MM.1S (cell line): ENCODE measurements around the gene LSM7.
A peak's percentile ranks its signal among the peaks of the same experiment; 100 is the strongest.

Experiments
- DNase-seq: peaks from one replicate; pipeline ENCODE4 v3.0.0-alpha.2; 2015
- H2AFZ ChIP-seq: fragments of 300-600 bp; sonication (generic); 2 replicates; pipeline ENCODE4 v1.6.0; 2016; ENCODE audit warnings: antibody characterized with exemption, low read length
- H3F3A ChIP-seq: fragments of 300-600 bp; sonication (generic); 2 replicates; pipeline ENCODE4 v1.6.1; 2016; ENCODE audit warnings: mild to moderate bottlenecking, antibody characterized with exemption, low read length, moderate library complexity, mixed read lengths; ENCODE audit not compliant: insufficient read depth
- H3K27ac ChIP-seq: fragments of 300-600 bp; sonication (generic); 2 replicates; pipeline ENCODE4 v1.5.1; 2016; ENCODE audit warnings: mild to moderate bottlenecking, low read length
- H3K27me3 ChIP-seq: fragments of 300-600 bp; sonication (generic); replicated peaks from 2 replicates; pipeline ENCODE4 v1.6.0; 2016; ENCODE audit warnings: low read length; ENCODE audit not compliant: insufficient read depth
- H3K36me3 ChIP-seq: fragments of 300-600 bp; sonication (generic); replicated peaks from 2 replicates; pipeline ENCODE4 v1.6.1; 2016; ENCODE audit warnings: mild to moderate bottlenecking, low read length, mixed read lengths; ENCODE audit not compliant: insufficient read depth
- H3K4me1 ChIP-seq: fragments of 300-600 bp; sonication (generic); 2 replicates; pipeline ENCODE4 v1.6.1; 2016; ENCODE audit warnings: low read length, mixed read lengths
- H3K4me2 ChIP-seq: fragments of 300-600 bp; sonication (generic); 2 replicates; pipeline ENCODE4 v1.6.0; 2016; ENCODE audit warnings: low read depth, low read length
- H3K4me3 ChIP-seq: fragments of 300-600 bp; sonication (generic); 2 replicates; pipeline ENCODE4 v1.5.1; 2016; ENCODE audit warnings: low read length, mixed read lengths
- H3K79me2 ChIP-seq: fragments of 300-600 bp; sonication (generic); 2 replicates; pipeline ENCODE4 v1.6.1; 2016; ENCODE audit warnings: mixed run types, low read length, mixed read lengths
- H3K9ac ChIP-seq: fragments of 300-600 bp; sonication (generic); 2 replicates; pipeline ENCODE4 v1.6.1; 2016; ENCODE audit warnings: low read length, mixed read lengths
- H3K9me2 ChIP-seq: fragments of 300-600 bp; sonication (generic); replicated peaks from 2 replicates; pipeline ENCODE4 v1.6.1; 2016; ENCODE audit warnings: mild to moderate bottlenecking, low read length, mixed read lengths; ENCODE audit not compliant: insufficient read depth
- H3K9me3 ChIP-seq: fragments of 300-600 bp; sonication (generic); replicated peaks from 2 replicates; pipeline ENCODE4 v1.6.1; 2016; ENCODE audit warnings: mild to moderate bottlenecking, low read length, mixed read lengths; ENCODE audit not compliant: insufficient read depth
- H4K20me1 ChIP-seq: fragments of 300-600 bp; sonication (generic); 2 replicates; pipeline ENCODE4 v1.6.1; 2016; ENCODE audit warnings: mild to moderate bottlenecking, low read length, moderate library complexity, mixed read lengths; ENCODE audit not compliant: insufficient read depth
- EZH2 ChIP-seq: fragments of 300-600 bp; sonication (generic); optimal IDR thresholded peaks from 2 replicates; pipeline ENCODE3; 2017; ENCODE audit warnings: low read depth, mild to moderate bottlenecking, antibody characterized with exemption, low read length, mixed read lengths
- EZH2phosphoT487 ChIP-seq: fragments of 300-600 bp; sonication (generic); IDR thresholded peaks from 2 replicates; pipeline ENCODE4 v1.6.1; 2018; ENCODE audit warnings: antibody characterized with exemption, low read length
- TF ChIP-seq, protein P1 (sequence below): fragments of 300-600 bp; sonication (generic); IDR thresholded peaks from 2 replicates; pipeline ENCODE4 v1.5.1; 2016; ENCODE audit warnings: antibody characterized with exemption, low read length, mixed read lengths

Gene LSM7

DNA sequence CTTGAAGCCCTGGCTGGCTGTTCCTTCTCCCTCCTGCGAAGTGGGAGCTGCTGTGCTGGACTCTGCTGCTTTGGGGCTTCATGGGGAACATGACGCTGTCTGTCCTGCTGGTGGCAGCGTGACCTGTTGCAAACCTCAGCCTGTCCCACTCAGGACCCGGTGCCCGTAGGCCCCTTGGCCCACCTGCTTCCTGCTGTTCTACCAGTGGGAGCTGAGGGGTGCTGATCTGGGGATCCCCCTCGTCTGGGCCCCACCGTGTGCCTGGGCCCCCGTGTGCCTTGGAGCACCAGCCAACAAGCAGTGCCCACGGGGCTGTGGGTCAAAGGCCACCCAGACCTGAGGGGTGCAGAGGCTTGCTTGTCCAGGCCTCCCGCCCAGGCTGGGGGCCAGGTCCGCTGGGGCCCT is 5.4 kb upstream of the LSM7 start:
- no peak for DNase-seq
- TF ChIP-seq, protein P1, sequence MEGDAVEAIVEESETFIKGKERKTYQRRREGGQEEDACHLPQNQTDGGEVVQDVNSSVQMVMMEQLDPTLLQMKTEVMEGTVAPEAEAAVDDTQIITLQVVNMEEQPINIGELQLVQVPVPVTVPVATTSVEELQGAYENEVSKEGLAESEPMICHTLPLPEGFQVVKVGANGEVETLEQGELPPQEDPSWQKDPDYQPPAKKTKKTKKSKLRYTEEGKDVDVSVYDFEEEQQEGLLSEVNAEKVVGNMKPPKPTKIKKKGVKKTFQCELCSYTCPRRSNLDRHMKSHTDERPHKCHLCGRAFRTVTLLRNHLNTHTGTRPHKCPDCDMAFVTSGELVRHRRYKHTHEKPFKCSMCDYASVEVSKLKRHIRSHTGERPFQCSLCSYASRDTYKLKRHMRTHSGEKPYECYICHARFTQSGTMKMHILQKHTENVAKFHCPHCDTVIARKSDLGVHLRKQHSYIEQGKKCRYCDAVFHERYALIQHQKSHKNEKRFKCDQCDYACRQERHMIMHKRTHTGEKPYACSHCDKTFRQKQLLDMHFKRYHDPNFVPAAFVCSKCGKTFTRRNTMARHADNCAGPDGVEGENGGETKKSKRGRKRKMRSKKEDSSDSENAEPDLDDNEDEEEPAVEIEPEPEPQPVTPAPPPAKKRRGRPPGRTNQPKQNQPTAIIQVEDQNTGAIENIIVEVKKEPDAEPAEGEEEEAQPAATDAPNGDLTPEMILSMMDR: no peak
- no peak for TF ChIP-seq EZH2phosphoT487
- TF ChIP-seq EZH2: no peak
- Histone ChIP-seq H3K27me3 (no peaks in the 10 kb centered on the region), H3K79me2 (peaks cover 97% of the 10 kb centered on the region), H2AFZ (no peak overlapping the region), H3K9me3 (no peaks in the 10 kb centered on the region), H3K9me2 (no peaks in the 10 kb centered on the region), H4K20me1 (no peaks in the 10 kb centered on the region), H3F3A (peaks cover 34% of the 10 kb centered on the region), H3K4me1 (peaks cover 36% of the 10 kb centered on the region), H3K4me3 (no peak overlapping the region), H3K27ac (peak overlapping the region; percentile 61; the same call in 1 of the 2 replicates), H3K4me2 (no peak overlapping the region), H3K9ac (no peak overlapping the region), H3K36me3 (0 out of 2 replicates have a peak, but pooled peaks cover 6% of the 10 kb centered on the region)

DNA sequence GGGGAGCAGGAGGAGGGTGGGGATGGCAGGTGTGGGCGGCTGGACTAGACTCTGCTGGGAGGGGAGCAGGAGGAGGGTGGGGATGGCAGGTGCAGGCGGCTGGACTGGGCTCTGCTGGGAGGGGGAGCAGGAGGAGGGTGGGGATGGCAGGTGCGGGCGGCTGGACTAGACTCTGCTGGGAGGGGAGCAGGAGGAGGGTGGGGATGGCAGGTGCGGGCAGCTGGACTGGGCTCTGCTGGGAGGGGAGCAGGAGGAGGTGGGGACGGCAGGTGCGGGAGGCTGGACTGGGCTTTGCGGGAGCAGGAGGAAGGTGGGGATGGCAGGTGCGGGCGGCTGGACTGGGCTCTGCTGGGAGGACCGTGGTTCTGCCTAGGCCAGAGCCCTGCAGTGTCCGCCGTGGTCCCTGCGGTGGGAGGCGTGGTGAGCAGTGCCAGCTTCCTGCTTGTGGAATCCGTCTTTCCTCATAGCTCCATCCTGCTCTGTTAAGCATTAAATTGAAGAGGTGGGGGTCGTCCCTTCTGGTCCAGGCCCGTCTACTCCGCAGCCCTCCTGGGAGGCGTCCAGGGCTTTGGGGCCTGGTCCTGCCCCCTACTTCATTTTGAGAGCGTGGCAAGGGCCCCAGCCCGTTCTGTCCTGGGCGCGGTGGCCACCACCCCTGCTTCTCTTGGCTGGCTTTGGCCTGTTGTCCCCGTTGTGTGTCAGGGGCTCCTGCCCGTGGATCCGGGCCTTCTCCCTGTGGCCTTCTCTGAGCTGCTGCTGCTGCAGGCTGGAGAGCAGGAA is 4.8 kb upstream of the LSM7 start:
- H3K27ac ChIP-seq: peak overlapping the region; percentile 89; the same call in 1 of the 2 replicates
- no peaks in the 10 kb centered on the region for H3K9me2 ChIP-seq
- H3F3A ChIP-seq: peaks cover 34% of the 10 kb centered on the region
- H3K9ac ChIP-seq: no peak overlapping the region
- TF ChIP-seq, protein P1: no peak
- no peak for TF ChIP-seq EZH2phosphoT487
- TF ChIP-seq EZH2: no peak
- H3K27me3 ChIP-seq: no peaks in the 10 kb centered on the region
- H4K20me1 ChIP-seq: no peaks in the 10 kb centered on the region
- peak overlapping the region; percentile 45; the same call in 1 of the 2 replicates for H3K4me2 ChIP-seq
- H2AFZ ChIP-seq: no peak overlapping the region
- H3K9me3 ChIP-seq: no peaks in the 10 kb centered on the region
- H3K79me2 ChIP-seq: peaks cover 97% of the 10 kb centered on the region
- peak; percentile 80 for DNase-seq
- 0 out of 2 replicates have a peak, but pooled peaks cover 6% of the 10 kb centered on the region for H3K36me3 ChIP-seq
- no peak overlapping the region for H3K4me3 ChIP-seq
- H3K4me1 ChIP-seq: peaks cover 36% of the 10 kb centered on the region

DNA sequence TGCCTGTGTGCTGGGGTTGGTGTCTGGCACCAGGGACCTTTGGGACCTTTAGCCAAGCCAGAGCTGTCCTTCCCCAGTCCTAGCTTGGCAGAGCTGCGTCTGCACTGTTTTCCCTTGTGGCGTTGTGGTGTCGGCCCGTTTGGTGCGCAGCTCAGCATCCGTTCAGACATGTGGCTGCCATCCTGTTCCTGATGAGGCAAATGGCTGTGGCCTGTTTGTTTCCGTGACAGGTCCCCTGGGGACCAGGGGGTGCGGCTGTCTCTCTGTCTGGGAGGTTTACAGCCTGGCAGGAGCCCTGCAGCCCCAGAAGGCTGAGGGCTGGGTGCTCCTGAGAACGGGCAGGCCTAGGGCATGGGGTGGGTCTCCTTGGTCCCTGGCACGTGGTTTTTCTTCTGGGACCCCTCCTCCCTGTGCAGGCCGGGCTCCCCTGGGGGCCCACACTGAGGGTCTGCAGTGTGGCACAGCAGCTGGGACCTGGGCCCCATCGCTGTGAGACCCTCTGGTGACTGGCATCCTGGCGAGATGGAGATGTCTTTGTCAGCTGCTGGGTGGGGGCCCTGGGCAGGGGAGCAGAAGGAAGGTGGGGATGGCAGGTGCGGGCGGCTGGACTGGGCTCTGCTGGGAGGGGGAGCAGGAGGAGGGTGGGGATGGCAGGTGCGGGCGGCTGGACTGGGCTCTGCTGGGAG is 4.1 kb upstream of the LSM7 start:
- TF ChIP-seq, protein P1: no peak
- TF ChIP-seq EZH2 (no peak), EZH2phosphoT487 (no peak)
- H3K9me3 ChIP-seq: no peaks in the 10 kb centered on the region
- DNase-seq: peak; percentile 52
- H3K4me1 ChIP-seq: peaks cover 38% of the 10 kb centered on the region
- peak overlapping the region; percentile 89 for H3K27ac ChIP-seq
- peak overlapping the region; percentile 64 for H3K4me2 ChIP-seq
- H3K9ac ChIP-seq: peak overlapping the region; percentile 61
- peak overlapping the region; percentile 35 for H3K4me3 ChIP-seq
- H3F3A ChIP-seq: peaks cover 34% of the 10 kb centered on the region
- H2AFZ ChIP-seq: no peak overlapping the region; the same call in 1 of the 2 replicates
- H3K27me3 ChIP-seq: no peaks in the 10 kb centered on the region
- 0 out of 2 replicates have a peak, but pooled peaks cover 6% of the 10 kb centered on the region for H3K36me3 ChIP-seq
- no peaks in the 10 kb centered on the region for H4K20me1 ChIP-seq
- H3K79me2 ChIP-seq: peaks cover 97% of the 10 kb centered on the region
- no peaks in the 10 kb centered on the region for H3K9me2 ChIP-seq
